Stimulated activated CD8-positive, alpha-beta memory T cell treated with anti-CD3 and anti-CD28 coated beads, Interleukin-2, amount 100 ng/mL, for 1 hour (primary cell): ENCODE results near the gene FAM53B.
"Not testable (repeated sequence)": the region's sequence is repeated elsewhere in the genome, so short reads cannot be mapped to it uniquely, and the experiment has no call there.

Experiments used
- DNase-seq, 2 donors: peaks; one replicate each; pipeline ENCODE4 v3.0.0-alpha.2; 2020; ENCODE audit warnings: low read depth in 2 of 2

Gene FAM53B

GRCh38 chr10:124611738-124612137 is 132.4 kb downstream of the FAM53B start:
- DNase-seq = no peak

DNA sequence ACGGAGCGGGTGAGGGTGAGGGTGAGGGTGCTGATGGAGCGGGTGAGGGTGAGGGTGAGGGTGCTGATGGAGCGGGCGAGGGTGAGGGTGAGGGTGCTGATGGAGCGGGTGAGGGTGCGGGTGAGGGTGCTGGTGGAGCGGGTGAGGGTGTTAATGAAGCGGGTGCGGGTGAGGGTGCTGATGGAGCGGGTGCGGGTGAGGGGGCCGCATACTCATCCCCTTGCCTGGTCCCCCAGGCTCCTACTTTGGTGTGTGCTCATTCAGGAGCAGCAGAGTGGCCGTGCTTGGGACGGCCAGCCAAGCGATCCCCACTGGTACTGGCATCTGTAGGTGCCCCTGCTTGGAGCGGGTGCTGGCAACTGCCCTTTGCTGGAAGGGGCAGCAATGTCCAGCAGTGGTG is 133.3 kb downstream of the FAM53B start:
- not testable (repeated sequence) for DNase-seq

DNA sequence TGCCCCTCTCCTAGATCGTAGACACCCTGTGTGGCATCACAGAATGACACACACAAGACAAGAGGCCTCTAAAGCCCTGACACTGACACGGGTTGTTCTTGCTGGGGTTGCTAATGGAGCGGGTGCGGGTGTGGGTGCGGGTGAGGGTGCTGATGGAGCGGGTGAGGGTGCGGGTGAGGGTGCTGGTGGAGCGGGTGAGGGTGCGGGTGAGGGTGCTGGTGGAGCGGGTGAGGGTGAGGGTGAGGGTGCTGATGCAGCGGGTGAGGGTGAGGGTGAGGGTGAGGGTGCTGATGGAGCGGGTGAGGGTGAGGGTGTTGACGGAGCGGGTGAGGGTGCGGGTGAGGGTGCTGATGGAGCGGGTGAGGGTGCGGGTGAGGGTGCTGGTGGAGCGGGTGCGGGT is 134.0 kb downstream of the FAM53B start:
- not testable (repeated sequence) for DNase-seq

DNA sequence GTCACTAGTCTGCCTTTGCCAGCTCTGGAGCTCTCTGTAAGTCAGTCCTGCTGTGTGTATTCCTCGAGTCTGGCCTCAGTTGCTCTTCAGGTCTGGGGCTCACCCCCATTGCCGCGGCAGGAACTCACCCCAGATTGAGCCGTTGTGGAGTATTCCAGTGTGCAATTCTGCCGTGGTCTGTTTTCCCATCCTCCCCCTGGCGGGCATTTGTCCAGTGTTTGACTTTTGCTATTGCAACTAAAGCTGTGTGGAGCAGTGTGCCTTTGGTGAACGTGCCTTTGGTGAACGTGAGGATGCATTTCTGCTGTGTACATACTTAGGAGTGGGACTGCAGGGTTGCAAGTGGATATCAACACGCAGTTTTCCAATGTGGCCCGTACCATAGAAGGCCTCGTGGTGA is 134.5 kb downstream of the FAM53B start:
- no peak for DNase-seq

GRCh38 chr10:124608093-124608721 is 136.0 kb downstream of the FAM53B start:
- no peak for DNase-seq

DNA sequence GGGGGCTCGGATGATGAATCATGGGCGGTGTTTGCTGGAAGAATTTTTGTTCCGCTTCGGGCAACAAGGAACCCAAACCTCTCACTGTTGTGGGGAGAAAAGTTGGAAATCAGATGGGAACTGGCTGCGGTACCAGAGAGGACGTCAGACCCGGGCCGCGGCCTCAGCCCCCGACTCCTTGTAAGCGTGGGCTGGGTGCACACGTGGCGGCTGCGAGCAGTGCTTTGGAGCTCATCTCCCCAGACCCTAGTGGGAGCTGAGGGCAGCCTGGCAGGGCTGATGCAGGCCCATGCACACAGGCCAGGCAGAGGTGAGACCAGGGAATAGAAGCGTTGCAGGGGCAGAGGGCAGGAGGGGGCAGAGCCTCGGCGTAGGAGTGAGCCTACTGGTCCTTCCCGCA is 136.5 kb downstream of the FAM53B start:
- no peak for DNase-seq

DNA sequence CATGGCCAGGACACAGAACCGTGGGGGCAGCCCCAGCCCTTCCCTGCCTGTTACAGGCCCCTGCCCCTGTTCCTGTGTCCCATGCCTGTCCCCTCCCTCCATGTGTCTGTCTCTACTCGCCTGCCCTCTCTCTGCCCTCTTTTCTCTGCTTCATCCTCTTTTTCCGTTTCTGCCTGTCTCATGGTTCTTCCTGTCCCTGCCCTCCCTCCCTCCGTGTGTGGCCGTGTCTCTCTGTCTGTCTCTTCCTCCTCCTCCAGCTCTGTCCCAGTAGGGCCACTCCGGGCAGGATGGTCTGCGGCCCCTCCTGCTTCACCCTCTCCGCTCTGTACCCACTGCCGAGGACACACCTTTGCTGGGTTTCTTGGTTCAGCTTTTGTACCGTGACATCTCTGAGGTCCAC is 137.4 kb downstream of the FAM53B start:
- no peak for DNase-seq

GRCh38 chr10:124605856-124606812 is 138.0 kb downstream of the FAM53B start:
- DNase-seq = no peak

- no peak for DNase-seq
Observed at GRCh38 chr10:124605481-124605855, 138.7 kb downstream of the FAM53B start.

- DNase-seq = no peak
Observed at GRCh38 chr10:124605001-124605370, 139.2 kb downstream of the FAM53B start.

GRCh38 chr10:124604214-124605000 is 139.8 kb downstream of the FAM53B start:
- DNase-seq = no peak

- DNase-seq = no peak
Observed at GRCh38 chr10:124603376-124604213, 140.6 kb downstream of the FAM53B start.

DNA sequence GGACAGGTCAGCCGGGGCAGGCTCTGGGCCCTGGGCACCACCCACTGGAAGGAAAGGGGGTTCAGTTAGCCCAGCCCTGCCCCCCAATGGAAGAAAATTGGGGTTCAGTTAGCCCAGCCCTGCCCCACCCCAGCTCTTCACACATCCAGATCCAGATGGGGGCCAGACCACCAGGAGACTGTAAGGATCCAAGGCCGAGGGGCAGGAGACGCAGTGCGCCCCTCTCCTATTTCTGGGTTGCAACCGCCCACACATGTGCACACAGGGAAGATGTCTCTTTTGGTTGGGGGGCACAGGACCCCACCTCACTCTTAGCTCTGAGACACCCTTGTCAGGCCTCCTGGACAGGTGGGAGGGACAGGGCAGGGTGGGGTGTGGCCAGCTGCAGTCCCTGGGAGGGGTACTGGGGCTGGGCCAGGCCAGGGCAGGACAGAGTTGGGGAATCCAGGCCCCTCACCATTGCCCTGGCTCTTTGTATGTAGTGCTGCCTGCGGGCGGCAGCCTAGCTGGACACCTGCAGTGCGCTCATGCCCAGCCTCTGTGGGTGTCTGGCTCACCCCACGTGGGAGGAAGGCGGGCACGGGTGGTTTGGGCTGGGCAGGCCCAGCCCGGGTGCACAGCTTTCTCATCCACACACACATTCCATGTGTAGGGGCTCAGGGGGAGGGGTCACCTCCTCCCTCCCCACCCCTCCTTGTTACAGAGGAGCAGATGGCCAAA is 141.4 kb downstream of the FAM53B start:
- no peak for DNase-seq

DNA sequence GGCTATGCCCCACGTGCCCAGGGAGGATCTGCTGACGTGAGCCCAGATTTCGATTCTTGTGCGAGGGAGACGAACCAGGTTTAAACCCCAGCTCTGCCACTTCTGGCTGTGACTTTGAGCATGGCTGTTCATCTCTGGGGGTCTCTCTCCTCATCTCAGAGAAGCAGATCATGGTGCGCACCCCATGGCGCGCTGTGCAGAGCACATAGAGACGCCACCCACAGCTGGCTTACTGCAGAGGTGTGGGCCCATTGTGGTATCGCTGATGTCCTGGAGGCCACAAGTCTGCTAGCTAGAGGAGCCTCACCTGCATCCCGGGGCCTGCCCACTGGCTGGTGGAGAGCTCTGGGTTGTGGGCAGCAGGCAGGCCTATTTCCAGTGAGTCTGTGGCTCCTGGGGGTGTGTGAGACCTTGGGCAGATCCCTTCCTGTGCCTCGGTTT is 142.0 kb downstream of the FAM53B start:
- no peak for DNase-seq

DNA sequence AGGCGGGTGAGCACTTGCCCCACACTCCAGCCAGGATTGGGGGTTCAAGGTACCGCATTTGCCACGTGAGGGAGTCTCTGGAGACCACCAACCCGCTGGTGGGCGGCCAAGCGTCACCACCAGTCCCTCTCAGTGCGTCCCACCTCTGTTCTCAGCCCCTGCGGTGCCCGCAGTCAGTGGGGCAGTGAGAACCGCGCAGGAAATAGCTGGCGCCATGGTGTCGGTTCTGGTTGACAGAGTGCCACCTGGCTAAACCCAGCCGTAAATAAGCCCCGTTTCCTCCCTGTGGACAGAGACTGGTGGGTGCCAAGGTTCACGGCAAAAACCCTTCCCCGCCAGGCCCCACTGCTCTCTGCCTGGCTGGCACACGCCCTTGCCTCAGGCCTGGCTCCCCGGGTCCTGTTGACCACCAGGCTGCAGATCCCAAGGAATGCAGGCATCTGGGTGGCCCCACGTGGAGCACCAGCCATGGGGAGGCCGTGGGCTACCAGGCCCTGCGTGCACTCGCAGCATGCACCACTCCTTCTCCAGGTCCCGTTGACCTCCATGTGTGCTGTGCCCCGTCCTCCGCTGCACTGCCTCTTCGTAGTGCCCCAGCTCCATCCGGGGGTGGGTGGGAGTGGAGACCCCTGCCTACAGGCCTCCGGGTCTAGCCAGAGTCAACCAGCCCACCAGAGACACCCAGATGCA is 142.6 kb downstream of the FAM53B start:
- DNase-seq = no peak

GRCh38 chr10:124601016-124601415 is 143.2 kb downstream of the FAM53B start:
- DNase-seq = no peak

DNA sequence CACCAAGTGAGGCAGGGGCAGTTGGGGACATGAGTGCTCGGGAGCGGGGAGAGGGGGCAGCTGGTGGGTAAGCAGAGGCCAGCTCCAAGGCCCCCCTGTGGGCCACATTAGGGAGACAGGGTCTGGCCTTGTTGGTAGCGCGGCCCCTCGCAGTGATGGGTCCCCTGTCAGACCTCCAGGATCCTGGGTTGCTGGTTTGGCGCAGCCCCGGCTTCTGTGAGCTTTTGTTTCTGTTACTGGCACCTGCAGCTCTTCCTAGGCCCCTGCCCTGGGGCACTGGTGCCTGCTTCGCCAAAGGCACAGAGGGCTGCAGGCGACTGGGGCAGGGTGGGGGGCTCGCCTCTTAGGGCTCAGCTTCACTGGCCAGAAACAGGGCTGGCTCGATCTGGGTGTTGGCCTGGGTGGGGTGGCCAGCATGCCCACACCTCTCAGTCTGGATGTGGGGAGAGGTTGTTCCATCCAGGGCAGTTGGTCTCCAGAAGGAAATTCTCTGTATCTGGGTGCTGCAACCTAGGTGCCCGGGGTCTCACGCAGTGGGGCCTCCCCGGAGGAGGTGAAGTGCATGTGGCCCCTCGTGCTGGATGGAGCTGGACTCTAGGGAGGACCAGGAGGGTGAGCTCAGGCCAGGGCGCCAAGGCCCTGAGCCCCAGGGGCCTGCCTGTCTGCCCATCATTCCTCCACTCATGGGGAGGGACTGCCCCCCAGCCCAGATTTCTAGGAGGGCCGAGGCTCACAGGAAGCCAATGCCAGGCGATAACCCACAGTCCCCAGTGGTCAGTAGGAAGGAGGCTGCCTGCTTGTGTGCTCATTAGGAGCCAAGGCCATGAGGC is 143.9 kb downstream of the FAM53B start:
- no peak for DNase-seq

GRCh38 chr10:124599588-124600050 is 144.6 kb downstream of the FAM53B start:
- DNase-seq = no peak
